GM19468 (cell line): ENCODE results near the gene LSR.

Experiments
- ATAC-seq: cut with Tn5 transposase; IDR thresholded peaks from one replicate; pipeline ENCODE4 v1.9.1; 2021; ENCODE audit warnings: mild to moderate bottlenecking, moderate library complexity, moderate number of reproducible peaks; ENCODE audit not compliant: unreplicated experiment; ENCODE audit errors: extremely low read depth

Gene LSR

DNA sequence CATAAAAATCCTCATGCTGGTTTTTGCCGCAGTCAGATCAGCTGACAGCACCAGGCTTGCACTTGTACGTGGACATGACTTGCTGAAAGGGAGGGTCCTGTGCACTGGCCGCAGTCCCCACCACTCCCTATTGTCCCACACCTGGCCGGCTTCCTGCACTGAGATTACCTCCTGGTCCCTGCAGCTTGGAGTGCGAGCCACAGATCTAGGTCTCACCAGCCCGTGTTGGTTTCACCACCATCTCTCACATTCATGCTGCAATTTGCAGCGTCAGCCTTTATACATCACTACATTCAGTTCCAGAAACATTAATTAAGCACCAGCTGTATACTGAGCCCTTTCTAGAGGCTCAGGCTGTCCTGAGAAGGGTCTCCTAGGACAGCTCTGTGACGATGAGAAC, 65.2 kb downstream of the LSR start:
- no peak for ATAC-seq

DNA sequence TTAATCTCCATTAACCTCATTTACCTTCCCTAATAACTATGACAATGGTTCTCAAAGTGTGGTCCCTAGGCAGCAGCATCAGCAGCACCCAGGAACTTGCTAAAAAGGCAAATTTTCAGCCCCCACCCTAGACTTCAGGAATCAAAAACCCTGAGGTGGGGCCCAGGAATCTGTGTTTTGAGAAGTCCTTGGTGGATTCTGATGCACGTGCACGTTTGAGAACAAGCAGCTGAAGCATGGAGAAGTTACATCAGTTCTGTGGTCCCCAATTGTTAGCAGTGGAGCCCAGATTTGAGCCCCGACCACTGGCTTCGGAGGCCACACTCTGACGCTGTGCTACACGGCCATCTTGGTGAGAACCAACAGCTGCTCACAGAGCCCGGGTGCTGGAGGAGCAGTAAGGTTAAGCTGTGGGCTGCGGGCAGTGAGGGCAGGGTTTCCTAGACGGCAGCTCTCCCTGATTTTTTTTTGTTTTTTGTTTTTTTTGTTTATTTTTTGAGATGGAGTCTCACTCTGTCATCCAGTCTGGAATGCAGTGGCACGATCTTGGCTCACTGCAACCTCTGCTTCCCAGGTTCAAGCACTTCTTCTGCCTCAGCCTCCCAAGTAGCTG, 66.2 kb downstream of the LSR start:
- ATAC-seq: no peak

DNA sequence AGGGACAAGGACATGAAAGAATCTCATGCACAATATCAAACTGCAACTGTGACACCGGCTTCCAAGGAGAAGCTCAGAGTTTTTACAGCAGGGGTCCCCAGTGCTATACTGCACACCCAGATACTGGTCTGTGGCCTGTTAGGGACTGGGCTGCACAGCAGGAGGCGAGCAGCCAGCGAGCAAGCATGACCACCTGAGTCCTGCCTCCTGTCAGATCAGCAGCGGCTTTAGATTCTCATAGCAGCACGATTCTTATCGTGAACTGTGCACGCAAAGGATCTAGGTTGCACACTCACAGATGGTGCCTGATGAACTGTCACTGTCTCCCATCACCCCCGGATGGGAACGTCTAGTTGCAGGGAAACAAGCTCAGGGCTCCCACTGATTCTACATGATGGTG, 67.1 kb downstream of the LSR start:
- no peak for ATAC-seq

DNA sequence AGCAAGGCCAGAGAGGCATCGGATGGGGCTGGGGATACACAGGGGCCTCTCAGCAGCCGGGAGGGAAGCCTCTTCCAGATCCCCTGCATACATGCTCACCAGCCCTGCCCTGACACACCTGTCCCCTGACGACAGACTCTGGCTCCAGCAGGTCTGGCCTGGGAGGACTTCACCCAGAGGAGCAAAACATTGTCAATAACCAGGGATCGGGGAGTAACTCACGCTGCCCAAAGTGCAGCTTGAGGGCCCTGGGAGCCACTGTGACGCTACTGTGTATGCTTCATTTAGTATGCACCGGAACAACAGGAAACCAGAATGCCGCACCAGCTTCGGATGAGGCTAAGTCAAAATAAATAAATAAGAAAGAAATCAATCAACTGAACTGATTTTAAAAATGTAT, 67.8 kb downstream of the LSR start:
- no peak for ATAC-seq
